ENCODE measurements around the gene SAFB2.

The SAFB2 gene

GRCh38 chr19:5622465-5623396, at the start of gene SAFB2, which contains the start of gene SAFB:
Gene SAFB2 (minus strand): TSS chr19:5622776. CDS start chr19:5622715, 61 bp downstream.
Gene SAFB (plus strand): TSS chr19:5623083. CDS start chr19:5623206, 123 bp downstream.
- peak; percentile 99 for DNase-seq (ENCODE audit: low read depth)

GRCh38 chr19:5671600-5671999, 49.0 kb upstream of the SAFB2 start:
- DNase-seq (ENCODE audit: low read depth) = no peak

- DNase-seq (ENCODE audit: low read depth) = no peak
Observed at GRCh38 chr19:5669212-5669611, 46.6 kb upstream of the SAFB2 start.

- DNase-seq (ENCODE audit: low read depth) = no peak
Observed at GRCh38 chr19:5667751-5668271, 45.2 kb upstream of the SAFB2 start.

- DNase-seq (ENCODE audit: low read depth) = no peak
Observed at GRCh38 chr19:5666921-5667610, 44.5 kb upstream of the SAFB2 start.

- DNase-seq (ENCODE audit: low read depth) = no peak
Observed at GRCh38 chr19:5665781-5666513, 43.4 kb upstream of the SAFB2 start.

GRCh38 chr19:5664515-5664914, 41.9 kb upstream of the SAFB2 start:
- DNase-seq (ENCODE audit: low read depth) = no peak

GRCh38 chr19:5663904-5664303, 41.3 kb upstream of the SAFB2 start:
- DNase-seq (ENCODE audit: low read depth) = no peak

GRCh38 chr19:5661483-5661882, 38.9 kb upstream of the SAFB2 start:
- no peak for DNase-seq (ENCODE audit: low read depth)

- DNase-seq (ENCODE audit: low read depth) = no peak
Observed at GRCh38 chr19:5655412-5655811, 32.8 kb upstream of the SAFB2 start.

- no peak for DNase-seq (ENCODE audit: low read depth)
Observed at GRCh38 chr19:5654931-5655330, 32.4 kb upstream of the SAFB2 start.

- no peak for DNase-seq (ENCODE audit: low read depth)
Observed at GRCh38 chr19:5652261-5652660, 29.7 kb upstream of the SAFB2 start.

GRCh38 chr19:5651361-5651760, 28.8 kb upstream of the SAFB2 start:
- no peak for DNase-seq (ENCODE audit: low read depth)

- no peak for DNase-seq (ENCODE audit: low read depth)
Observed at GRCh38 chr19:5648464-5648863, 25.9 kb upstream of the SAFB2 start.

- no peak for DNase-seq (ENCODE audit: low read depth)
Observed at GRCh38 chr19:5646703-5647102, 24.1 kb upstream of the SAFB2 start.

- no peak for DNase-seq (ENCODE audit: low read depth)
Observed at GRCh38 chr19:5645409-5645808, 22.8 kb upstream of the SAFB2 start.

GRCh38 chr19:5644037-5644436, 21.5 kb upstream of the SAFB2 start:
- no peak for DNase-seq (ENCODE audit: low read depth)

- DNase-seq (ENCODE audit: low read depth) = no peak
Observed at GRCh38 chr19:5643060-5643459, 20.5 kb upstream of the SAFB2 start.

- no peak for DNase-seq (ENCODE audit: low read depth)
Observed at GRCh38 chr19:5642204-5642603, 19.6 kb upstream of the SAFB2 start.

GRCh38 chr19:5641171-5641570, 18.6 kb upstream of the SAFB2 start:
- no peak for DNase-seq (ENCODE audit: low read depth)

GRCh38 chr19:5637971-5638370, 15.4 kb upstream of the SAFB2 start:
- DNase-seq (ENCODE audit: low read depth) = no peak

GRCh38 chr19:5635427-5635826, 12.9 kb upstream of the SAFB2 start:
- DNase-seq (ENCODE audit: low read depth) = no peak
